Mammary epithelial cell (primary cell): ENCODE results near the gene LMOD2.

ENCODE experiments used
- CTCF ChIP-seq, 2 donors: IDR thresholded peaks in 1 of 2; conservative IDR thresholded peaks in 1 of 2; 2 replicates each; pipeline ENCODE4 v1.5.1; 2011 to 2012; ENCODE audit warnings: inconsistent platforms in 2 of 2, low read length in 2 of 2, mild to moderate bottlenecking in 2 of 2, control low read depth in 1 of 2, low read depth in 1 of 2; ENCODE audit not compliant: insufficient read depth in 1 of 2; ENCODE audit errors: extremely low read depth in 1 of 2
- EZH2 ChIP-seq: IDR thresholded peaks from 2 replicates; pipeline ENCODE4 v1.6.1; 2012; ENCODE audit warnings: low read length, inconsistent platforms, borderline replicate concordance

GRCh38 chr7:123675181-123675473, 19.5 kb downstream of the LMOD2 start:
- TF ChIP-seq CTCF (conservative IDR thresholded peaks at IDR 0.05 in 1 of 2, IDR thresholded peaks at IDR 0.05 in 1 of 2; ENCODE audit: extremely low read depth in 1 of 2, insufficient read depth in 1 of 2, low read depth in 1 of 2, low read length in 2 of 2) = no peak
- no peak for TF ChIP-seq EZH2
